Measurements from ENCODE around the gene FBXW11. TPM values are rescaled to one million over a fixed set of nuclear protein-coding genes. Genes with fewer than 3 reads are reported as not detected.

The FBXW11 gene
- total and polyA plus RNA-seq, 10 of the 15 experiments (the other 5 are each of a cell fraction or from before 2014, with no cell fraction given): 4.3 to 61.5 (median 40.0) TPM

DNA sequence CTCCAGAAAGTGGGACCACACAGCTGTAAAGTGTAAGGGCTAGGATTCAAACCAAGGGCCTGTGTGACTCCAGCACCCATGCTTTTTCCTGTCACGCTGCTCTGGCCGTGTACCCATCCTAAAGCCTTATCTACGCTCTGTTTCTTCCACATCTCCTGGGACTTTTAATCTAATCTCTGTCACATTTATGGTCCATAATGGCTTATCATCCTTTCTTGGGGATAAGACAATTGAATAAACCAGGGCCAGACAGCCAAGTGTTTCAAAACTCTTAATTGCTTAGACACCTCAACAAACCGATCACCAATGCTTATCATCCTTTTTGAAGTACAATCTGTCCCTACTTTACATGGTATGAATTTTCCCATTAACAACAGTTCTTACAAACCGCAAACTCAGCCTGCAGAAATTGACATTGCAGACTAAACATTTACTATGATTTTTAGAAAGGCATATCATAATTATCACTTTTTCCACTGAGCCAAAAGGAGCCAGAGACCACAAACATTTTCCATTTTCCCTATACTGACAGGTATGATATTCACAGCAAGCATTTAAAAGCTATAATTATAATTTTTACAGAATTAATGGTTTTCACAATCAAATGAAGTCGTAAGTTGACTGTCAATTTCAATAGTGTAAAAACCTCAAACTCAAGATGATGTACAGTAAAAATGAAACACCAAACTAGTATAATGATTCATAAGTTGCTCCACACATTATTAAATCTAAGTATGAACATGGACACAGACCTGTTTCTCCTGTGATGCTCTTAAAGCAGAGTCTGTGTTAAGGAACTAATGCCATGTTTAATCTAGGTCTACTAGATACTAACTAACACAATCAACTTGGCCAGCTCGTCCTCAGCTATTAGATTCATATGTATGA is 99.5 kb downstream of the FBXW11 start (continued):
- TF ChIP-seq, protein P1, sequence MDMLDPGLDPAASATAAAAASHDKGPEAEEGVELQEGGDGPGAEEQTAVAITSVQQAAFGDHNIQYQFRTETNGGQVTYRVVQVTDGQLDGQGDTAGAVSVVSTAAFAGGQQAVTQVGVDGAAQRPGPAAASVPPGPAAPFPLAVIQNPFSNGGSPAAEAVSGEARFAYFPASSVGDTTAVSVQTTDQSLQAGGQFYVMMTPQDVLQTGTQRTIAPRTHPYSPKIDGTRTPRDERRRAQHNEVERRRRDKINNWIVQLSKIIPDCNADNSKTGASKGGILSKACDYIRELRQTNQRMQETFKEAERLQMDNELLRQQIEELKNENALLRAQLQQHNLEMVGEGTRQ (IDR thresholded peaks at IDR 0.05; ENCODE audit: borderline replicate concordance, low read depth, low read length): no peak
- TF ChIP-seq, protein P2, sequence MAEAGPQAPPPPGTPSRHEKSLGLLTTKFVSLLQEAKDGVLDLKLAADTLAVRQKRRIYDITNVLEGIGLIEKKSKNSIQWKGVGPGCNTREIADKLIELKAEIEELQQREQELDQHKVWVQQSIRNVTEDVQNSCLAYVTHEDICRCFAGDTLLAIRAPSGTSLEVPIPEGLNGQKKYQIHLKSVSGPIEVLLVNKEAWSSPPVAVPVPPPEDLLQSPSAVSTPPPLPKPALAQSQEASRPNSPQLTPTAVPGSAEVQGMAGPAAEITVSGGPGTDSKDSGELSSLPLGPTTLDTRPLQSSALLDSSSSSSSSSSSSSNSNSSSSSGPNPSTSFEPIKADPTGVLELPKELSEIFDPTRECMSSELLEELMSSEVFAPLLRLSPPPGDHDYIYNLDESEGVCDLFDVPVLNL (IDR thresholded peaks at IDR 0.05; ENCODE audit: low read depth, low read length): no peak
- TF ChIP-seq EED (IDR thresholded peaks at IDR 0.05; ENCODE audit: low read depth) (no peak), CHD4 (IDR thresholded peaks at IDR 0.05) (no peak), SUPT20H (IDR thresholded peaks at IDR 0.05; ENCODE audit: borderline replicate concordance, control insufficient read depth, low read depth, low read length) (no peak), ESRRA (IDR thresholded peaks at IDR 0.05; ENCODE audit: low read length) (no peak), KAT2A (conservative IDR thresholded peaks at IDR 0.05; ENCODE audit: control insufficient read depth, low read depth, low read length) (no peak), POLR2AphosphoS5 (IDR thresholded peaks at IDR 0.05; ENCODE audit: low read length) (no peak)
- TF ChIP-seq, protein P3, sequence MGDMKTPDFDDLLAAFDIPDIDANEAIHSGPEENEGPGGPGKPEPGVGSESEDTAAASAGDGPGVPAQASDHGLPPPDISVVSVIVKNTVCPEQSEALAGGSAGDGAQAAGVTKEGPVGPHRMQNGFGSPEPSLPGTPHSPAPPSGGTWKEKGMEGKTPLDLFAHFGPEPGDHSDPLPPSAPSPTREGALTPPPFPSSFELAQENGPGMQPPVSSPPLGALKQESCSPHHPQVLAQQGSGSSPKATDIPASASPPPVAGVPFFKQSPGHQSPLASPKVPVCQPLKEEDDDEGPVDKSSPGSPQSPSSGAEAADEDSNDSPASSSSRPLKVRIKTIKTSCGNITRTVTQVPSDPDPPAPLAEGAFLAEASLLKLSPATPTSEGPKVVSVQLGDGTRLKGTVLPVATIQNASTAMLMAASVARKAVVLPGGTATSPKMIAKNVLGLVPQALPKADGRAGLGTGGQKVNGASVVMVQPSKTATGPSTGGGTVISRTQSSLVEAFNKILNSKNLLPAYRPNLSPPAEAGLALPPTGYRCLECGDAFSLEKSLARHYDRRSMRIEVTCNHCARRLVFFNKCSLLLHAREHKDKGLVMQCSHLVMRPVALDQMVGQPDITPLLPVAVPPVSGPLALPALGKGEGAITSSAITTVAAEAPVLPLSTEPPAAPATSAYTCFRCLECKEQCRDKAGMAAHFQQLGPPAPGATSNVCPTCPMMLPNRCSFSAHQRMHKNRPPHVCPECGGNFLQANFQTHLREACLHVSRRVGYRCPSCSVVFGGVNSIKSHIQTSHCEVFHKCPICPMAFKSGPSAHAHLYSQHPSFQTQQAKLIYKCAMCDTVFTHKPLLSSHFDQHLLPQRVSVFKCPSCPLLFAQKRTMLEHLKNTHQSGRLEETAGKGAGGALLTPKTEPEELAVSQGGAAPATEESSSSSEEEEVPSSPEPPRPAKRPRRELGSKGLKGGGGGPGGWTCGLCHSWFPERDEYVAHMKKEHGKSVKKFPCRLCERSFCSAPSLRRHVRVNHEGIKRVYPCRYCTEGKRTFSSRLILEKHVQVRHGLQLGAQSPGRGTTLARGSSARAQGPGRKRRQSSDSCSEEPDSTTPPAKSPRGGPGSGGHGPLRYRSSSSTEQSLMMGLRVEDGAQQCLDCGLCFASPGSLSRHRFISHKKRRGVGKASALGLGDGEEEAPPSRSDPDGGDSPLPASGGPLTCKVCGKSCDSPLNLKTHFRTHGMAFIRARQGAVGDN (IDR thresholded peaks at IDR 0.05): no peak
- TF ChIP-seq, protein P4, sequence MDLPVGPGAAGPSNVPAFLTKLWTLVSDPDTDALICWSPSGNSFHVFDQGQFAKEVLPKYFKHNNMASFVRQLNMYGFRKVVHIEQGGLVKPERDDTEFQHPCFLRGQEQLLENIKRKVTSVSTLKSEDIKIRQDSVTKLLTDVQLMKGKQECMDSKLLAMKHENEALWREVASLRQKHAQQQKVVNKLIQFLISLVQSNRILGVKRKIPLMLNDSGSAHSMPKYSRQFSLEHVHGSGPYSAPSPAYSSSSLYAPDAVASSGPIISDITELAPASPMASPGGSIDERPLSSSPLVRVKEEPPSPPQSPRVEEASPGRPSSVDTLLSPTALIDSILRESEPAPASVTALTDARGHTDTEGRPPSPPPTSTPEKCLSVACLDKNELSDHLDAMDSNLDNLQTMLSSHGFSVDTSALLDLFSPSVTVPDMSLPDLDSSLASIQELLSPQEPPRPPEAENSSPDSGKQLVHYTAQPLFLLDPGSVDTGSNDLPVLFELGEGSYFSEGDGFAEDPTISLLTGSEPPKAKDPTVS (IDR thresholded peaks at IDR 0.05; ENCODE audit: low read depth, low read length): no peak
- TF ChIP-seq, protein P5, sequence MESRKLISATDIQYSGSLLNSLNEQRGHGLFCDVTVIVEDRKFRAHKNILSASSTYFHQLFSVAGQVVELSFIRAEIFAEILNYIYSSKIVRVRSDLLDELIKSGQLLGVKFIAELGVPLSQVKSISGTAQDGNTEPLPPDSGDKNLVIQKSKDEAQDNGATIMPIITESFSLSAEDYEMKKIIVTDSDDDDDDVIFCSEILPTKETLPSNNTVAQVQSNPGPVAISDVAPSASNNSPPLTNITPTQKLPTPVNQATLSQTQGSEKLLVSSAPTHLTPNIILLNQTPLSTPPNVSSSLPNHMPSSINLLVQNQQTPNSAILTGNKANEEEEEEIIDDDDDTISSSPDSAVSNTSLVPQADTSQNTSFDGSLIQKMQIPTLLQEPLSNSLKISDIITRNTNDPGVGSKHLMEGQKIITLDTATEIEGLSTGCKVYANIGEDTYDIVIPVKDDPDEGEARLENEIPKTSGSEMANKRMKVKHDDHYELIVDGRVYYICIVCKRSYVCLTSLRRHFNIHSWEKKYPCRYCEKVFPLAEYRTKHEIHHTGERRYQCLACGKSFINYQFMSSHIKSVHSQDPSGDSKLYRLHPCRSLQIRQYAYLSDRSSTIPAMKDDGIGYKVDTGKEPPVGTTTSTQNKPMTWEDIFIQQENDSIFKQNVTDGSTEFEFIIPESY (IDR thresholded peaks at IDR 0.05): no peak
- TF ChIP-seq, protein P6, sequence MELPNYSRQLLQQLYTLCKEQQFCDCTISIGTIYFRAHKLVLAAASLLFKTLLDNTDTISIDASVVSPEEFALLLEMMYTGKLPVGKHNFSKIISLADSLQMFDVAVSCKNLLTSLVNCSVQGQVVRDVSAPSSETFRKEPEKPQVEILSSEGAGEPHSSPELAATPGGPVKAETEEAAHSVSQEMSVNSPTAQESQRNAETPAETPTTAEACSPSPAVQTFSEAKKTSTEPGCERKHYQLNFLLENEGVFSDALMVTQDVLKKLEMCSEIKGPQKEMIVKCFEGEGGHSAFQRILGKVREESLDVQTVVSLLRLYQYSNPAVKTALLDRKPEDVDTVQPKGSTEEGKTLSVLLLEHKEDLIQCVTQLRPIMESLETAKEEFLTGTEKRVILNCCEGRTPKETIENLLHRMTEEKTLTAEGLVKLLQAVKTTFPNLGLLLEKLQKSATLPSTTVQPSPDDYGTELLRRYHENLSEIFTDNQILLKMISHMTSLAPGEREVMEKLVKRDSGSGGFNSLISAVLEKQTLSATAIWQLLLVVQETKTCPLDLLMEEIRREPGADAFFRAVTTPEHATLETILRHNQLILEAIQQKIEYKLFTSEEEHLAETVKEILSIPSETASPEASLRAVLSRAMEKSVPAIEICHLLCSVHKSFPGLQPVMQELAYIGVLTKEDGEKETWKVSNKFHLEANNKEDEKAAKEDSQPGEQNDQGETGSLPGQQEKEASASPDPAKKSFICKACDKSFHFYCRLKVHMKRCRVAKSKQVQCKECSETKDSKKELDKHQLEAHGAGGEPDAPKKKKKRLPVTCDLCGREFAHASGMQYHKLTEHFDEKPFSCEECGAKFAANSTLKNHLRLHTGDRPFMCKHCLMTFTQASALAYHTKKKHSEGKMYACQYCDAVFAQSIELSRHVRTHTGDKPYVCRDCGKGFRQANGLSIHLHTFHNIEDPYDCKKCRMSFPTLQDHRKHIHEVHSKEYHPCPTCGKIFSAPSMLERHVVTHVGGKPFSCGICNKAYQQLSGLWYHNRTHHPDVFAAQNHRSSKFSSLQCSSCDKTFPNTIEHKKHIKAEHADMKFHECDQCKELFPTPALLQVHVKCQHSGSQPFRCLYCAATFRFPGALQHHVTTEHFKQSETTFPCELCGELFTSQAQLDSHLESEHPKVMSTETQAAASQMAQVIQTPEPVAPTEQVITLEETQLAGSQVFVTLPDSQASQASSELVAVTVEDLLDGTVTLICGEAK (IDR thresholded peaks at IDR 0.05; ENCODE audit: borderline replicate concordance): no peak
